HG03565 (cell line): ENCODE measurements around the gene SEM1.
"Not testable (repeated sequence)": the region's sequence is repeated elsewhere in the genome, so short reads cannot be mapped to it uniquely, and the experiment has no call there.

Experiments
- ATAC-seq: cut with Tn5 transposase; IDR thresholded peaks from one replicate; pipeline ENCODE4 v1.9.1; 2021; ENCODE audit warnings: mild to moderate bottlenecking, moderate library complexity; ENCODE audit not compliant: unreplicated experiment

The SEM1 gene

GRCh38 chr7:96707901-96708774 is 1.5 kb downstream of the SEM1 start:
- no peak for ATAC-seq

GRCh38 chr7:96701258-96701657 is 8.4 kb downstream of the SEM1 start:
- no peak for ATAC-seq

GRCh38 chr7:96700516-96700915 is 9.1 kb downstream of the SEM1 start:
- no peak for ATAC-seq

- ATAC-seq: no peak
Measured at GRCh38 chr7:96699219-96699871, 10.3 kb downstream of the SEM1 start.

- ATAC-seq: not testable (repeated sequence)
Measured at GRCh38 chr7:96698449-96698848, 11.2 kb downstream of the SEM1 start.

- ATAC-seq: no peak
Measured at GRCh38 chr7:96697822-96698221, 11.8 kb downstream of the SEM1 start.

- ATAC-seq: no peak
Measured at GRCh38 chr7:96695581-96695980, 14.1 kb downstream of the SEM1 start.

GRCh38 chr7:96694082-96694481 is 15.6 kb downstream of the SEM1 start:
- ATAC-seq: no peak

- ATAC-seq: no peak
Measured at GRCh38 chr7:96691702-96692101, 17.9 kb downstream of the SEM1 start.

GRCh38 chr7:96689414-96689813 is 20.2 kb downstream of the SEM1 start:
- no peak for ATAC-seq

GRCh38 chr7:96686305-96686704 is 23.3 kb downstream of the SEM1 start:
- peak; percentile 40 for ATAC-seq

GRCh38 chr7:96685755-96686154 is 23.9 kb downstream of the SEM1 start:
- ATAC-seq: peak; percentile 86

- peak; percentile 71 for ATAC-seq
Measured at GRCh38 chr7:96685353-96685752, 24.3 kb downstream of the SEM1 start.

- ATAC-seq: no peak
Measured at GRCh38 chr7:96679886-96680285, 29.8 kb downstream of the SEM1 start.

GRCh38 chr7:96676919-96677318 is 32.7 kb downstream of the SEM1 start:
- ATAC-seq: no peak

GRCh38 chr7:96675548-96675947 is 34.1 kb downstream of the SEM1 start:
- no peak for ATAC-seq

GRCh38 chr7:96674565-96674964 is 35.1 kb downstream of the SEM1 start:
- ATAC-seq: no peak

- no peak for ATAC-seq
Measured at GRCh38 chr7:96671854-96672253, 37.8 kb downstream of the SEM1 start.

- ATAC-seq: no peak
Measured at GRCh38 chr7:96670338-96671289, 39.0 kb downstream of the SEM1 start.

GRCh38 chr7:96669812-96670211 is 39.8 kb downstream of the SEM1 start:
- ATAC-seq: no peak

GRCh38 chr7:96667026-96667425 is 42.6 kb downstream of the SEM1 start:
- no peak for ATAC-seq
